ENCODE results near the gene ARHGAP19.

Gene ARHGAP19

GRCh38 chr10:97228775-97229157 lies 63.7 kb downstream of the ARHGAP19 start:
- DNase-seq (ENCODE audit: low spot score): no peak

DNA sequence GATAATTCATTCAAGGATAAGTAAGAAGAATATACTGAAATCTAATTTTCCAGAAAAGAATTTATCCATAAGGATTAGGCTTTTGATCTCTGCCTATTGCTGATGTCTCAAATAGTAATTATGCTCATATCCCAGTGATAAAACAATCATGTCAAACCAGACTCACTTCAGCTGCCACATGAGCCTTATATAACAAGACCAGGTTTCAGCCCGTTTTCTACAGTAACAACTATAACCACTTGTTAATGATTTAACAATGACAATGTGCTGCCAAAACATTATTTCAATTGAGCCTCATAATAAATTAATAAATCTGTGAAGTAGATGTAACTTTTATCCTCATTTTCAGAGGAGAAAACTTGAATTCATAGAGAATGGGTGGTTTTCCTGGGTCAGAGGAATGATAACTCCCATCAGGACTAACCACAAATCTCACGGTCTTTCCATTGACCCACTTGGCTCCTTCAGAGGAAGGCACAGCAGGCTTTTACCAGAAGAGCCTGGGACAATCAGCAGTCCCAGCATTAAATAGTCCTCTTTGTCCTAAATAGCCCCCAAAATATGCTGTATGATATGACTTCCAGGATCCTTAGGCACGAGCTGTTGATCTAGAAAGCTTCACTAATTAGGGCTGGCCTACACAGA lies 64.2 kb downstream of the ARHGAP19 start:
- no peak for DNase-seq (ENCODE audit: low spot score)

- DNase-seq (ENCODE audit: low spot score): no peak
Measured at GRCh38 chr10:97226398-97226797, 66.0 kb downstream of the ARHGAP19 start.

- DNase-seq (ENCODE audit: low spot score): no peak
Measured at GRCh38 chr10:97224483-97225435, 67.7 kb downstream of the ARHGAP19 start.

GRCh38 chr10:97222326-97222961 lies 70.0 kb downstream of the ARHGAP19 start:
- no peak for DNase-seq (ENCODE audit: low spot score)

- DNase-seq (ENCODE audit: low spot score): no peak
Measured at GRCh38 chr10:97220355-97220754, 72.1 kb downstream of the ARHGAP19 start.

- no peak for DNase-seq (ENCODE audit: low spot score)
Measured at GRCh38 chr10:97217299-97217698, 75.1 kb downstream of the ARHGAP19 start.

DNA sequence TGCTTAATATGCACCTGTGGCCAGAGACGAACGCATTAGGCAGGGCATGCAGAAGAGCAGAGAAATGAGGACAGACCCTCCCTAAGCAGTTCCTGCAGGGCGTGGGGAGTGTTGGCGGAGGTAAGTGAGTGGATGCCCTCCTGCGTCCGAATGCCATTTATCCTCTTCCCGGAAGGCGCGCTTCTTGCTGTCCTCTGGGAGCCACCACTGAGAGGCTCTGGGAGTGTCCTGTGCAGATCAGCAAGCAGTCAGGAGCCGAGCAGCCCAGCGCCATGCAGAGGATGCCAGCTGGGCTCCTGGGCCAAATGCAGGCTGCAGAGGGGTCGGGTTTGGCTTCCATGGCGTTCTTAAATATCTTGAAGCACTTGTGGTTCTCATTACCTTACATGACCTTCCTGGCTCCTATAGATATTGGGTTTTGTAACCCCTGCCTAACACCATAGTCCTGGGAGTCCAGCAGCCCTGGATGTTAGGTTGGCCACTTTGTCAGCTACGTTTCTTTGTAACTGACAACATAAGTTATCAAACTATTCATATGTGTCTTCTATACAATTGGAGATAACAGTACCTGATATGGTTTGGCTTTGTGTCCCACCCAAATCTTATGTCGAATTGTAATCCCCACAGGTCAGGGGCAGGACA lies 76.7 kb downstream of the ARHGAP19 start:
- no peak for DNase-seq (ENCODE audit: low spot score)

DNA sequence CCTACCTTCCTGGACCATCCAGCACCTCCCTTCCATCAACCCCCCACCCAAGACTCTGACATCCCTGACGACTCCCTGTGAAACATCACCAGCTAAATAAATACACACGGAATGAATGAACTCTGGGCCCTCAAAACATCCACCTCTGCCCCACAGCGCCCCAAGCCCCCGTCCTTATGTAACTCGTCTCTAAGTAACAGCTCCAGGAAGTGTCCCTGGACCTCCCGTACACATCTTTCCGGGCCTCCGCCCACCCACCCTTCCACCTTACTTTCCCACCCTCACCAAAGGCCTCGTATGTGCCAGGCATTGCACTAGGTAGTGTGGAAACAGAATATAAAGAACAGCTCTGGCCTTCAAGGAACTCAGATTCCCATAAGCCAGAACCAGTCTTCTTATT lies 79.0 kb downstream of the ARHGAP19 start:
- no peak for DNase-seq (ENCODE audit: low spot score)

GRCh38 chr10:97211229-97211628 lies 81.2 kb downstream of the ARHGAP19 start:
- DNase-seq (ENCODE audit: low spot score): no peak

DNA sequence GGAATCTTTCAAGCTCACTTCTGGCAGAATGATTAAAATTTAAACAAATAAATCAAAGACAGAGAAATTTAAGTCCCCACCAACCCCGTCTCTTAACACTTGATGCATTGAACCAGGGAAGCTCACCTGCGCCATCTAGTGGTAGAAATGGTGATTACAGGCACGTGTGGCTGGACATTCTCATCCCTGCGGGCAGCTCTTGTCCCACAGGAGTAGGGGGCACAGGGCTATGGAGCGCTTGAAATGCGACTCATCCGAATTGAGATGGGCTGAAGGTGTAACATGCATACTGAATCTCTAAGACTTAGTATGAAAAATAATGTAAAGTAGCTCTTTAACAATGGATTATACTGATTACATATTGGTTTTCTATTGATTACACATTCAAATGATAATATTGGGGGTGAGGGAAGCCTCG lies 81.9 kb downstream of the ARHGAP19 start:
- peak; percentile 25 for DNase-seq (ENCODE audit: low spot score)

DNA sequence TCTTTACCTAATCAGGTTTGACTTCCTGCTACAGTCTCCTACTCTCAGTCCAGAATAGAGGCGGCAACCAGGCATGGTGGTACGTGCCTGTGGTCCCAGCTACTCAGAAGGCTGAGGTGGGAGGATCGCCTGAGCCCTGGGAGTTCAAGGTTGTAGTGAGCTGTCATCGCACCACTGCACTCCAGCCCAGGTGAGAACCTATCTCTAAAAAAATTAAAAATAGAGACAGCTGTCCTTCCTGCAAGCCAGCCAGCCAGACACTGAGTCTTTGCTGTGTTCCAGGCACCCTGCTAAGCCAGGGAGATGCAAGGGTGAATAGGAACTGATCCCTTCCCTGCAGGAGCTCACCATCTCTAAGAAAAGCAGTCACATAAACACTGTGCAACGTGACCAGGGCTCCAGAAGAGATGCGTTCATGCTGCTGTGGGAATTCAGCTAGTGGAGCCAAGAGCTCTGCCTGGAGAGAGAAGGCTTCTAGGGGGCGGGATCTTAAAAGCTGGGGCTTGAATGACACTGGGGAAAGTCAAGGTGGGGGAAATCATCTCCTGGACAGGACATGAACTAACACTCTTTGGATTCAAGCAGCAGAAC lies 84.6 kb downstream of the ARHGAP19 start:
- no peak for DNase-seq (ENCODE audit: low spot score)

GRCh38 chr10:97207131-97207530 lies 85.3 kb downstream of the ARHGAP19 start:
- no peak for DNase-seq (ENCODE audit: low spot score)

- no peak for DNase-seq (ENCODE audit: low spot score)
Measured at GRCh38 chr10:97204826-97205679, 87.4 kb downstream of the ARHGAP19 start.

DNA sequence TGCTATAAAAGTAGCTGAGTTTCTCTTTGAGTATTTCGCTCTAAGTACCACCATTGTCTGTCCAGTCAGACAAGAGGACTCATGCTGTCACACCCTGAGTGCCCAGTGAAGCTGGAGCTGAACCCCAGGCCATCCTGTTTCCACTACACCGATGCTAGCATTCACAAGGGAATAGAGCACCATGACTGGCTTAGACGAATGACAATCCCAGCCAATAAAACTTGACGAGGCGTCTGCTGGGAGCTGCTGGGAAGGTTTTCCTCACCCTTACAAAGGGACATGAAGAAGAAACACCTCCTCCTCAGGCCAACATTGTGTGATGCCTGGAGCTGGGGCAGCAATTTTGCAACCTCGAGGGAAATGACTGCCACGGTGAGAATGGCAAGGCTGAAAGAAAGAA lies 89.2 kb downstream of the ARHGAP19 start:
- DNase-seq (ENCODE audit: low spot score): no peak

DNA sequence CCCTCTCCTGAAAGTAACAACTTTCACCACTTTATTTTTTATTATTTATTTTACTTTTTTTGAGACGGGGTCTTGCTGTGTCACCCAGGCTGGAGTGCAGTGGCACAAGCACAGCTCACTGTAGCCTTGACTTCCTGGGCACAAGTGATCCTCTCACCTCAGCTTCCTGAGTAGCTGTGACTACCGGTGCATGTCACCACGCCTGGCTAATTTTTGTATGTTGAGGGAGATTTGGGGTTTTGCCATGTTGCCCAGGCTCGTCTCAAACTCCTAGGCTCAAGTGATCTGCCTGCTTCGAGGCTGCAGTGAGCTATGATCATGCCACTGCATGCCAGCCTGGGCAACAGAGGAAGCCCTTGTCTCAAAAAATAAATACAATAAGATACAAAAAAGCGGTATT lies 91.8 kb downstream of the ARHGAP19 start:
- no peak for DNase-seq (ENCODE audit: low spot score)

DNA sequence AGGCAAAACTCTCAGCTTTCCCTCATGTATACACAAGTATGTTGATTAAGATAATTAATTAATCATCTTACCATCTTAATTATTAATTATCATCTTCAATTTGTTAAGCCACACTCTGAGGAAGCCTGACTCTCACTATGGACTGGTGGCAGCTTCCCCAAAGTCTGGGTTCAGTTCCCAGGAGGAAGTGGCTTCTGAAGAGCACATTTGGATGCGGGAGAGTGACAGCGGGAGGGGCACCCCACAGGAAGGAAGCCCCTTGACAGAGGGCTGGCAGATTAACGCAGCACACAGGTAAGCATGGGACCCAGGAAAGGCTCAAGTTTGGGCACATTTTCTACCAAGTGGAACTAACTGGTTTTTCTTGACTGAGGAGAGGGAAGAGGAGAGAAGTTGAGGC lies 93.3 kb downstream of the ARHGAP19 start:
- DNase-seq (ENCODE audit: low spot score): no peak

- DNase-seq (ENCODE audit: low spot score): no peak
Measured at GRCh38 chr10:97197030-97197500, 95.4 kb downstream of the ARHGAP19 start.

- no peak for DNase-seq (ENCODE audit: low spot score)
Measured at GRCh38 chr10:97196223-97197029, 96.0 kb downstream of the ARHGAP19 start.

- DNase-seq (ENCODE audit: low spot score): no peak
Measured at GRCh38 chr10:97195706-97196222, 96.7 kb downstream of the ARHGAP19 start.
